ENCODE data around the gene ASAP2.

The ASAP2 gene

DNA sequence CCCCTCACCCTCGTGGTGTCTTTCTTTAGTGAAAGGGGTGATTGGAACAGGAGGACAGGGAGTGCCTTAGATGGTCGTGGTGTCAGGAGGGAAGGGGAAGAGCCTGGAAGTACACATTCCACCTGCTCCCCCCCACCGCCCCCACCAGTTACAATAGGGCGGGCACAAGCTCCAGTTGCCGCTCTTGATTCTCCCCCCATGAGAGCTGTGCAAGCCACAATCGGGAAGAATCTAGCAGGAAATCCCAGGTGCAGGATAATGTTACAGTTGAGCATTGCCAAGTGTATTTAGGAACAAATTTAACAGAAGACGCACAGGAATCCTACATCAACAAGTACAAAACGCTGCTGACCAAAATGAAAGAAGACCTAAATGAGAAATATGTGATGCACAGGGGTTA lies 73.6 kb downstream of the ASAP2 start:
- no peak for DNase-seq

DNA sequence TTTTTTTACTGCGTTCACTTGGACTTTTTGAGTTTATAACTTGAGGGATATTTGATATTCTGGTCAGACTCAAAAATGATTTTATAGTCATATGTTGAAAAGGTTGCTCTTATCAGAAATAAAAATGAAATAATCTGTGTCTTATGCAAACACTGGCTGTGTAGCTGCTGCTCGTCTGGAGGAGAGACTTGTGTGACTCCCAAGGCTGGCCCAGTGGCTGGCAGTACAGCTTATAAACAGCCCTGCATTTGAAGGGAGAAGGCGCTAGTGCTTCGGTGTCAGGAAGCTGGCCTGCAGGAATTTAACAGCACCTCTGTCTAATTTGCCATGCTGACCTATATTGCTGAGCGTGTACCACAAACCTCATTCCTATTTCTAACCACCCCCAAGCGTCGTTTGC lies 74.5 kb downstream of the ASAP2 start:
- DNase-seq = no peak

DNA sequence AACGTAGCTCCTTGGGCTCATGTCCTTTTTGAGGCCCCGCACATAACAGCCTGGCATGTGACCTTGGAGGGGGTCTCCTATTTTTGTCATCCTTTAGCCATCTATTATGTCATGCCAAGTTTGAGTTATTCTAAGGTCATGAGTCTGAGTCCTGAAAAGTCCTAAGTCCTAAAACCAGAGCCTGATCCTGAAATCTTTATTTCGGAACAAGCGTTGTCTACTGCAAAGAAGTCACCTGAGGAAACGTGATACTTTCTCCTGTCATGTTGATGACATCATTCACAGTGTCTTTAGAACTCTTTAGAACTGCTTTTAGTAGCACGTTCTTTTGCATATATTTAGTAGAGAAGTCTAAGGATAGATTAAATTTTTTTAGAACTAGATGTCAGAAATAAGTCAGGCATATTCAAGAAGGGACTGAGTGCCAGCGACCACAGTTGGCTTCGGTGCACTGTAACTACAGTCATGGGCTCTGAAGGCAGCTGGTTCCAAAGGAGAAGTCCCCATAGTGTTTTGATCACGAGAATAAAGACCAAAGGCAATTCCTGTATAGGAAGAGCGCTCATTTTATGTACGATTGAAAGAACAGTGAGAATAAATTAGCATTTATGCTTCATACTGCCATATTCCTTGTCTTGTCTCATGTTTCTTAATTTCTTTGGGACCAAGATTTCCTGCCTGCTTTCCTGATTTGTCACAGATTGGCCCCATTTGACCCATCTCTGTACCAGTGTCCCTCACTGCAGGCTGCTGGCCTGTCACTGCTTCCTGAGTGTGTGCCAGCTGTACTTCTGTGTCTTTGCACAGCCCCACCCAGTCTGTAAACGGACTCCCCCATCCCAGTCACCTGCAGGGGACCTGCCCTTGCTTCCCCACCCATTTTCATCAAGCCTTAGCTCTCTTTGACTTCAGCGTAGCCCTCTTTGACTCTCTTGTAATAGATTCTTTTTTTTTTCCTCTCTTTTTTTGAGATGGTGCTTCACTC lies 75.8 kb downstream of the ASAP2 start:
- DNase-seq = no peak

DNA sequence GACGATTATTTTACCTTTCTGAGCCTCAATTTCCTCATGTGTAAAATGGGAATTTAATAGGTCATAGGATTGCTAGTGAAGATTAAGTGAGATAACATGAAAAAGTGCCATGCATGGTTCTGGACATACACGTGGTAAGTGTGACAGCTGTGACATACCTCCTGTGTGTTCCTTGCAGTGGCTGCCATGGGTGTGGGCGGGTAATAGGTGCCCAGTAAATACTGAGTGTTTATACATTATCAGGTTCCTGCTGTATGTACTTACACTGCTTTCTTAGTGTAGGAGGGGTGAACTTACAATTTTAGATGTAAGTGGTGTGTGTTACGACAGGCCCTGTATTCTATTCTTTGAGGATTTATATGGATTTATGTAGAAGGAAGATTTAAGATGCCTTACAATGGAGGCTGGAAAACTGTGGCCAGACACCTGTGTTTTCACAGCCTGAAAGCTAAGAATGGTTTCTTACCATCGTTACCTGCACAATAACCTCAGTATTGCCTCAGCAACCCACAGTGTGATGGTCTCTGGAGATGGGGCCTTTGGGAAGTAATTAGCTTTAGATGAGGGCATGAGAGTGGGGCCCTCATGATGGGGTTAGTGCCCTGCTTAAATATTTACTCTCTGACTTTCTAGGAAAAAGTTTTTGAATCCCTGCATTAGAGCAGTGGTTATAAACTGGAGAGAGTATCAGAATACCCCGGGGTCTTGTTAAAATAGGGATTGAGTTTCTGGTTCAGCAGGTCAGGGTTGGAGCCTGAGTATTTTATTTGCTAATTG lies 78.1 kb downstream of the ASAP2 start:
- DNase-seq = no peak

DNA sequence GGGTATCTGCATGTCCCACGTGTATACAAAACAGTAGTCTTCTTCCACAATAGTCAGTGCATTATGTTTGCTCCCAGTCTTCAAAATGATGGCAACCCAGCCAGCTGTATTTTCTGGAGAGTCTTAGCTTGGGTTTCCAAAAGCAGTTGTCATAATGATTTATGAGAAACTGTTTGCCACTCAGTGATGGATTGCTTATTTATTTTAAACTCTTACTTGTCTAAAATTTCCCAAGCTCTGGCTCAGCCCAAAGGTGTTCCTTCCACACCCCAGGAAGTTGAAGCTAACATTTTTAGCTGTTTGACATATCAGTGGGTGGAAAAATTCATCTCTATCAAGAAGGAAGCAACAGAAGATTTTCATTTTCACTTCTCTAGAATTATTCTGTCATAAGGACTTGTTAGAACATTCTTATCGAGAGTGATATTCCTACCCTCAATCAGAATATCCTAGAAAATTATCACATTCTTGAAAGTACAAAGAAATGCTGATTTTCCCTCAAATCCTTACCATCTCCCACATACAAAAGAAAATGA lies 78.8 kb downstream of the ASAP2 start:
- DNase-seq = no peak

DNA sequence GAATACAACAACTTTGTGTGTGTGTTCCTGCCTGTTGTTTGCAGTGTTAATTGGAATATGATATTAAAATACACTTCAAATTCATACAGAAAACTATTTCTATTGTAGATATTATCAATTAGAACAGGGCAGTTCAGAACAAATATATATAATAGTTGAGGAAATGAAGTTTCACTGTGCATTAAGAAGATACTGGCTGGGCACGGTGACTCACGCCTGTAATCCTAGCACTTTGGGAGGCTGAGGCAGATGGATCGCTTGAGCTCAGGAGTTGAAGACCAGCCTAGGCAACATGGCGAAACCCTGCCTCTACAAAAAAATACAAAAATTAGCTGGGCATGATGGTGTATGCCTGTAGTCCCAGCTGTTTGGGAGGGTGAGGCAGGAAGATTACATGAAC lies 79.3 kb downstream of the ASAP2 start:
- peak; percentile 18 for DNase-seq

DNA sequence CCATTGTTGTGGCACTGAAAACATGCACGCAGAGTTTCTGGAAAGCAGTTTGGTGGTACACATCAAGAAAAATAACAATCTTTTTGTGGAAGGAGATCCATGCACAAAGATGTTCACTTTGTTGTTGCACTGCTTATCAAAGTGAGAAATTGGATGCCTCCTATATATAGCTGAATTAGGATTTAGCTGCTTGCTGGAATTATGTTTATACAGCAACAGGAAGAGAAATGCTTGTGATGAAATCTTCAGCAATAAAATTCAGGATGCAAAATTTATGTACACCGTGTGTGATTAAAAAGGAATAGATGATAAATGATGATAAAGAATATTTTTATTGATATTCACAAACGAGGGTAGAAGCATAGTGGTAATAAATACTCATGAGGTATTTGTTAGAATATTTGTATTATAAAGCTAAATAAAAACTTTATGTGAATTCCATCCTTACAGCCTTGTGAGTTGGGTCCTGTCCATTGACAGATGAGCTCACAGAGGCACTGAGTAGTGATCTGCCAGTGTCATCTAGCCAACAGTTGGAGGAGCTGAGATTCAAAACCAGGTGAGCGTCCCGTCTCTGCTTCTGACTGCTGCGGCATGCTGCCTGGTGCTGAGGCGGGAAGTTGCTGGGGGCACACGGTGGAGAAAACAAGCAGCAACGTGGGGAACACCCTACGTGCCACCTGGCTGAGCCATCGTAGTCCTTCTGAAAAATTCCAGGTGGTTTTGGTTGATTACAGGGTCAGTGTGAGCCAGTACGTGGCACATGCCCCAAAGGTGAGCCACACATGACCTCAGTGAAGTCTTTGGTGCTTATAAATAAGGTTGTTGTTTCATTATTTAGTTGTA lies 80.2 kb downstream of the ASAP2 start:
- DNase-seq = peak; percentile 47

DNA sequence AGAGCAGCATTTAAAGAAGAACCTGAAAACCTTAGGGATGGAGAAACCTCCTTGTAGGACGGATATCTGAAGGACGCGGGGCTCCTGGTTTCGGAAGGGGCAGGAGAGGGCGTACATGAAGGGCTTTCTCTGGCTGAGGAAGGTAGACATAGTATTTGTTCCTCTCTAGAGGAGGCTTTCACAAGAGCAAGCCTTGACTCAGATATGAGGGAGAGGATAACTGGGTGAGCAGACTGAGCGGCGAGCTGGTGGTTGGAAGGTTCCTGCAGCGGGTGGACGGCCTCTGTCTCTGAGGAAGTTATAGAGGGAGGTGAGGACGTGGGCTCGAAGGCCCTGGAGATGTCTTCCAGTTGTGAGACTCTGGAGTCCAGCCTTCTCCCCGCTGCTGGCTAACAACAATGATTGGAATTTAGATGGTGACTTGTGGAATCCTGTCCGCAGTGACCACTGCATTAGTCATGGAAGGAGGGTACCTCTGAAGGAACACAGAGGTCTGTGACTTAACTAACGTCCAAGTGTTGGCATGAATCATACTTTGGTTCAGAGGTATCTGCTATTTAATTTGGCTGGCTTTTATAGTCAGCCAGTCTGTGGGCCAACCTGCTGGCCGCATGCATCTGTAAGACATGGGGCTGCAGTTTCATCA lies 80.9 kb downstream of the ASAP2 start:
- DNase-seq = peak; percentile 100

DNA sequence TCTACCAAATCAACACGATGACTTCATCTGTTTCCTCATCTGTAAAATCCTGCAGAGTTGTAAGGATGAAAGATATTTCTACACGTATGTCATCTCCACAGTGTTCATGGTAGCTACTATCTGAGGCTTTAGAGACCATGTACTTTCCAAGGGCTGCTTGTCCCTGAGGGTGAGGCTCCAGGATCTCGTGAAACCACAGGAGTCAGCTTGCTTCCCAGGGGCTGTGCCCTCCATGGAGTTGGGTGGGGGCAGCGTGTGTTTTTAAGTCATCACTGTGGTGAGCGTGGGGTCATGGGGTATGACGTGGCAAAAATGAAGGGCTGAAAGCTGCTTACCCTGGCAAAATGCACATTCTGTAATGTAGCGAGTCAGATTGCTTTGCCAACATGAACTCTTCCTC lies 81.6 kb downstream of the ASAP2 start:
- peak; percentile 98 for DNase-seq

DNA sequence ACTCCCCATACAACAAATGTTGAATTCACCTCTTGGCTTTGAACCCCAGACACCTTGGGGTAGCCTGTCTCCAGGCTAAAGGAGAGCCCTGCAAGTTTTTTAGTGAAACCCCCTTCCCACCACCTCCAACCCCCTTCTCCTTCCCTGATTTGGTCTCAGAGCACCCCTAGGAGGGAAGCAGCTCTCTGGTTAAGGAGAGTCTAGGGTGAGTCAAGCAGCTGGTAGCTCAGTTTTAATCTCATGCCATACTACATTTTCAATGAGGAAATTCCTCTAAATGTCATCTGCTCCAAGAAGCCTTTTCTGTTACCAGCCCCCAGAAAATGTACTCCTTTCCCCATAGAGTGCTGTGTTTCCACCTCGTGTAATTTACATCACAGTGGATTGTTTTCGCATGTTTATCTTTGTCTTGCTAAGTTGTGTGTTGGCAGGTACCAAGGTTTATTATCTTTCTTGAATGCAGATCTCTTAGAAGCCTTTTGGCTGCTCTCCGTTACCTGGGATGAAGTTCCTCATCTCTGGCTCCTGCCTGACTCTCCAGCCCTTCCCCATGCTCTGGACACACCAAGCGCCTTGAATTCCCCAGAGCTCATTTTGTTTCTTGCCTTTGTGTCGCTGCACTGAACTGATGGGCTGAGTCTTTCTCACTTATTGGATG lies 82.2 kb downstream of the ASAP2 start:
- DNase-seq = peak; percentile 67

DNA sequence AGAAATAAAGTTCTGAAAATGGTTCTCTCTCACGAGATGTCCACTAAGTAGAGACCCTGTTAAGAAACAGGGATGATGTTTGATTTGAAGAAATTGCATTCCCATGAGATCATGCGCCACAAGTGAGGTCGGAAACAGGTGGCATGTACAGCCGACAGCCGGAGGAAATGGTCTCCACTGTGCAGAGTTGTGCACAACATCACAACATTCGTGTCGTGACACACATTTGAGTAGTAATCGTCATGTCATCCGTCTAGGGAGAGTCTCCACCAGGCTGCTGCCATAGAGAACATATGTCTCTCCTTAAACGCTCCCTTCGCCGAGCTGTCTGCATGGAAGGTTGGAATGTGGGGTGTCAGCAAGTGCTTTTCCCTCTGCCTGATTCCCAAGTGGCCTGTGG lies 84.7 kb downstream of the ASAP2 start:
- no peak for DNase-seq

DNA sequence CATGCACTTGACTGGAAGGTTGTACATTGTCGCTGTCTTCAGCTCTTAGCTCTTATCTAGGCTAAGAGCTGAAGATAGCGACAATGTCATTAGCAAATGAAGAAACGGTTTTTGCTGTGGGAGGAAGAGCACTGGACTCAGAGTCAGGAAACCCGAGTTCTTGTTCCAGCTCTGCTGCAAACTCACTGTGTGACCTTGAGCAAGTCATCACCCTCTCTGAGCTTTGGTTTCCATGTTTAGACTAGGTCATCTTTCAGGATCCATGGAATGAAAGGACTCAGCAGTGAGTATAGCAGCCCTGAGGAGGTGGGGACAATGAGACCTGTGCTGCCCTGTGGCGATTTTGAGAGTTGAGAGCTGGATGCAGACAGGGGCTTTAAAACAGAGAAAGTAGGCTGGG lies 85.3 kb downstream of the ASAP2 start:
- no peak for DNase-seq

DNA sequence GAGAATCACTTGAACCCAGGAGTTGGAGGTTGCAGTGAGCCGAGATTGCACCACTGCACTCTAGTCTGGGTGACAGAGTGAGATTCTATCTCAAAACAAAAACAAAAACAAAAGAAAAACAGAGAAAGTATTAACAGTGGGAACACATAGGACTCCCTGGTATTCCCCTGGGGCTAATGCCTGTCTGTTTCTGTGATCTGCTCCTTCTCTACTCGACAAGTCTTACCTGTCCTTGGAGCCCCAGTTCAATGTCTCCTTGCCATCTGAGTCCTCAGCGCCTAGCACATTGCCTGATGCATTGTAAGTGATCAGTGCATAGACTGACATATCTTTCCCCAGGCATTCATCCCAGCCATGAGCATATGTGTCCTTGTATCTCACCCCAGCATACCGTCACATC lies 85.8 kb downstream of the ASAP2 start:
- DNase-seq = no peak

DNA sequence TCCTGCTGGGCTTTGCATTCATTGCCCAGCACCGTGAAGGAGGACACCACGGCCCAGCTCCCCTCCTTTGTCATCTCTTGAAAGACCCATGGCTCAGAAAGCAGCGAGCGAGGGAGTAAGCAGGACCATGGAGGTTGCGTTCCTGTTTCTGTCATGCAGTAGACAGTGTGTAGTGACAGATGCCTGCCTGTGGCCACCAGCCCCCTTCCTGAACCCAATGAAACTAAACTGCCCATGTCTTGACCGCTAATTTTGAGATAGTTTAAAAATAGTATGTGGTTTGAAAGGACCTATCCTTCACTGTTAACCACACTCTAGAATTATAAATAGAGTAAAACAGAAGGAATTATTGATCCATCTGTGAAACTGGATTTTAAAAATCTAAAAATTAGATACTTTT lies 88.2 kb downstream of the ASAP2 start:
- DNase-seq = no peak

DNA sequence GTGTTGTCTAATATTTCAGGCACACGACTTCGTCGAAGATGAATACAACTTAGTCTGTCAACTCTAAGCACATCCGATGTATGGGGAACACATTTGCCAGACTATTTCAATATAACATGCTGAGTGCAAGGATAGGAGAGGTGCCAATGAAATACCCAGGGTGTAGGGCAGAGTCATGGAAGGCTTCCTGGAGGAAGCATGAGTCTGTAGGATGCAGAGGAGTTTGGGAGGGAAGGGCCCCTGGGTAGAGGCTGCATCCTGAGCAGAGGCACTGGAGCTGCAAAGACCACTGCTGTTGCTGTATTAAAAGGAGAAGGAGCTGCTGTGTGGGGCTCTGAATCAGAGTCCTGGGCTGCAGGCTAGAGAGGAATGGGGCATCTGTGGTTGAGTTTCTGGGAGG lies 89.9 kb downstream of the ASAP2 start:
- no peak for DNase-seq

DNA sequence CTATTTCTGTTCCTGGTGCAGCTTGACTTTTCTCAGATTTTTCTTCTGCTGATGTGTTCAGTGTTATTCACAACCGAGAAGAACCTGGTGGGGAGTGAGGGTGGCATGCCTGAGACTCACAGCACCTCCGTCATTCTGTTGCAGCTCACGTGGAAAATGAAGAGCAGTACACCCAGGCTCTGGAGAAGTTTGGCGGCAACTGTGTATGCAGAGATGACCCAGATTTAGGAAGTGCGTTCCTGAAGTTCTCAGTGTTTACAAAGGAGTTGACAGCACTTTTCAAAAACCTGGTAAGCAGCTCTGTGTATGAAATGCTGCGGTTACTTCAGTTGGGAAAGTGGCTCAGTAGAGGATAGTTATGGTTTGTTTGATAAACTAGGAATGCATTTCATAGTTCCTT lies 90.5 kb downstream of the ASAP2 start:
- DNase-seq = no peak

DNA sequence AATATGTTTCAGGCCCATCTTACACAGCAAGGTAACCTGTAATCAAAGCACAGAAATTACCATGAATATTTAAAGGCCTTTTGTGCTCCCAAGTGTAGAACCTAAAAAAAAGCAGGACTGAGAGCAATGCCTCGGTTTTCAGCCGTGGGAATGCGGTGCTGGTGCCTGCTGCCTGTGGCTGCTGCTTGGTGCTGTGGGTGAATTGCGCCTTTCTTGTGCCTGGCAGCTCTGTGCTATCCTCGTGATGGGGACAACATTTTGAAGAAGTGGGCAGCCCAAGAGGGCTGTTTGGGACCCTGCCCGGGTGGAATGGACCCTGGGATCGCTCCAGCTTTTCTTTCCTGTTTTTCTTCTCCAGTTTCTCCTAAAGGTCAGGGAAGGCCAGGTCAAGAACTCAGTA lies 91.2 kb downstream of the ASAP2 start:
- no peak for DNase-seq

DNA sequence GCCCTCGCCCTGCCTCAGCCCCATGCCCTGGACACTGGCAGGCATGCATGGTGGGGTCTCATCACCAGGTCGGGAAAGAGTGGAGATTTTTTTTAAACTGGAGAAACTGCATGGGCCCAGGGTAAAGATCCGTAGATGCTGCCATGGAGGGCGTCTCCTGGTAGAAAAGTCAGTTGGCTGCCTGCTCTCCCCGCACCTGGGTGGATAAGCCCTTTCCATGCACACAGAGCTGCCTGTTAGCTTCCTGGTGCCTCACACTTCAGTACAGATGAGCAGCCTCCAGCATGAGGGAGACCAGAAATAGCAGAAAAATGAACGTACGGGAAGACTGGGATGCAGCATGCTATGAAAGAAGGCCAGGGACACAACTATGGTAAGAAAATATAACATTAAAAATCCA lies 92.0 kb downstream of the ASAP2 start:
- DNase-seq = no peak

DNA sequence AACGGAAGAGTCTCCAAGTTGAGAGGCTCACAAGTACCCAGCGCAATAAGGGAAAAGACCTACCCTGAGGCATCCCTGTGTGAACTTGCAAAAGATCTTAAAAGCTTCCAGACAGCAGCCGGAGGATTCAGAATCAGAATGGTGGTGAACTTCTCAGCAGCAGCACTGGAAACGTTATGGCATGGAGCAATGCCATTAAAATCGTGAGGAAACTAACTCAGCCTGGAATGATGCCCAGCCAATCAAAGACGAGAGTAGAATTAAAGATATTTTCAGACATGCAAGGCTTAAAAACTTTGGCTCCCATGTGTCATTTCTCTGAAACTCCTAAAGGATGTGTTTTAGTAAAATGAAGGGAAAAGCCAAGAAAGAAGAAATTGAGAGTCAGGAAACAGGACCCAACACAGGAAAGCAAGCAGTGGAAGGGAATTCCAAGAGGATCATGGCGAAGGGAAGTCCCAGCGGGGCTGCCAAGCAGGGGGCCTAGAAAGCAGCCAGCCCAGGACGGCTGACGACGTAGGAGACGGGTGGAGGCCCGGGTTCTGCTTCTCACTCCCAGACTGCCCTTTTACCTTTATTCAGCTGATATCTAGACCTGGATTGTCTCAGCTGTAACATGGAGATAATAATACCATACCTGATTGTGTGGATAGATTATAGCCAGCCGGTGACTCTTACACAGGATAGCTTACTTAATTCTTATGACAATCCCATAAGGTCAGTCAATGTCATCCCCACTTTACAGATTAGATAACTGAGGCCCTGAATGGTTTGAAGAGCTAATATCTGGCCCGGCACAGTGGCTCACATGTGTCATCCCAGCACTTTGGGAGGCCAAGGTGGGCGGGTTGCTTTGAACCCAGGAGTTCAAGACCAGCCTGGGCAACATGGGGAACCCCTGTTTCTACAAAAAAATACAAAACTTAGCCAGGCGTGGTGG lies 92.8 kb downstream of the ASAP2 start:
- DNase-seq = no peak

DNA sequence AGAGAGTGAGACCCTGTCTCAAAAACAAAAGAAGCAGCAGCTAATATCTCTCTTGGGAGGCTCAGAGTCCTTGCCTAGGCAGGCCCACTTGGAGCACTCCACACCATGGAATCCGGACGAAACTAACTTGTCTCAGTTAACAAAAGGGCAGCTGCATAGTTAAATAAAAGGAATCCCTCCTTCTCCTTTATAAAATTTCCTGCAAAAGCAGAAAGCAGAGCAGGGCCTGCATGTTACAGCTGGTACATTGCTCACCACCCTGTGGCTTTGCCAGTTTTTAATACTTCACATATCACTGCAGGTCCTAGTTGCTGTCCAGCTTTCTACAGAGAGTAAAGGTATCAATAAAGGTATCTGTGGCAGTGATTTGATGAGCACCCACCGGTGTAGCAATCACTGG lies 93.6 kb downstream of the ASAP2 start:
- no peak for DNase-seq

Measured in EL (cell line).